K562 (cell line): ENCODE data around the gene ZNF500.

Experiments
- CTCF ChIP-seq, 3 experiments: IDR thresholded peaks in 2 of 3; conservative IDR thresholded peaks in 1 of 3; 2 replicates each; pipeline ENCODE4 v1.5.1; 2011 to 2012; ENCODE audit warnings: low read length in 3 of 3, mild to moderate bottlenecking in 3 of 3, control low read depth in 2 of 3, improper control_type of control experiment in 1 of 3, inconsistent platforms in 1 of 3, low read depth in 1 of 3, mixed read lengths in 1 of 3, moderate library complexity in 1 of 3; ENCODE audit not compliant: insufficient read depth in 2 of 3
- FIP1L1 ChIP-seq: fragments of 200-400 bp; formaldehyde crosslinking; IDR thresholded peaks from 2 replicates; pipeline ENCODE4 v1.6.1; 2018; ENCODE audit warnings: mild to moderate bottlenecking, low read depth, low read length; ENCODE audit not compliant: poor library complexity, severe bottlenecking
- FOSL1 ChIP-seq: fragments of 200-800 bp; sonication (Bioruptor generic); conservative IDR thresholded peaks from 2 replicates; pipeline ENCODE4 v1.6.1; 2016; ENCODE audit warnings: missing genetic modification characterization, missing compliant biosample characterization
- MNT ChIP-seq, 2 experiments: fragments of 450-650 bp; conservative IDR thresholded peaks; 2 replicates each; pipeline ENCODE4 v1.6.1; 2017; ENCODE audit warnings: mild to moderate bottlenecking in 2 of 2, moderate library complexity in 2 of 2
- NCOA2 ChIP-seq, 2 experiments: fragments of 450-650 bp; IDR thresholded peaks; 2 replicates each; pipeline ENCODE4 v1.6.1; 2018; ENCODE audit warnings: mild to moderate bottlenecking in 2 of 2, moderate library complexity in 1 of 2; ENCODE audit not compliant: partially characterized antibody in 2 of 2
- NFRKB ChIP-seq: fragments of 450-650 bp; IDR thresholded peaks from 2 replicates; pipeline ENCODE4 v1.6.1; 2016; ENCODE audit warnings: low read depth
- POLR2A ChIP-seq: fragments of 450-650 bp; conservative IDR thresholded peaks from 2 replicates; pipeline ENCODE4 v1.6.1; 2016
- SMAD2 ChIP-seq: fragments of 150-350 bp; IDR thresholded peaks from 2 replicates; pipeline ENCODE4 v1.6.1; 2014; ENCODE audit warnings: low read depth, mild to moderate bottlenecking, low read length
- THRA ChIP-seq: fragments of 450-650 bp; IDR thresholded peaks from 2 replicates; pipeline ENCODE4 v1.6.1; 2017; ENCODE audit warnings: mild to moderate bottlenecking, moderate library complexity
- ZFP30 ChIP-seq: fragments of 250-450 bp; sonication (Bioruptor Pico); IDR thresholded peaks from 2 replicates; pipeline ENCODE4 v1.8.0; 2022; ENCODE audit warnings: moderate library complexity, mild to moderate bottlenecking, inconsistent platforms, borderline replicate concordance

- TF ChIP-seq SMAD2: no peak
- TF ChIP-seq NCOA2 (IDR thresholded peaks at IDR 0.05; ENCODE audit: partially characterized antibody in 2 of 2): no peak
- TF ChIP-seq CTCF (IDR thresholded peaks at IDR 0.05 in 2 of 3, conservative IDR thresholded peaks at IDR 0.05 in 1 of 3; ENCODE audit: insufficient read depth in 2 of 3, low read depth in 1 of 3, low read length in 3 of 3): no peak
- no peak for TF ChIP-seq MNT (conservative IDR thresholded peaks at IDR 0.05)
- TF ChIP-seq FOSL1 (tag): no peak
- TF ChIP-seq POLR2A: no peak
- TF ChIP-seq THRA: no peak
- no peak for TF ChIP-seq FIP1L1
- TF ChIP-seq ZFP30 (CRISPR knock-in tag): no peak
- no peak for TF ChIP-seq NFRKB
These were observed 33.7 kb downstream of the ZNF500 start for GRCh38 chr16:4733211-4733742.
